Adrenal gland (tissue), 19 donors: Measurements from ENCODE around the gene TPRX1. TPM values are rescaled to one million over a fixed set of nuclear protein-coding genes. Genes with fewer than 3 reads are reported as not detected.
"Not testable (repeated sequence)": the region's sequence is repeated elsewhere in the genome, so short reads cannot be mapped to it uniquely, and the experiment has no call there.

ENCODE experiments used
- DNase-seq, 7 donors: peaks; one replicate each; pipeline ENCODE4 v3.0.0-alpha.2; 2019 to 2020
- H3K27ac ChIP-seq, 5 donors: fragments of 200-600 bp; sonication (generic) in 4 of 5; 1 replicate in 3 of 5; 2 replicates in 2 of 5; pipeline versions ENCODE4 v1.5.1 to v1.8.0; 2016 to 2020; ENCODE audit warnings: mild to moderate bottlenecking in 1 of 5
- H3K27me3 ChIP-seq: fragments of 200-600 bp; 2 replicates; pipeline ENCODE4 v1.8.0; 2021
- H3K36me3 ChIP-seq, 2 donors: fragments of 200-600 bp; replicated peaks in 1 of 2; 1 replicate in 1 of 2; 2 replicates in 1 of 2; pipeline versions ENCODE4 v1.5.1 to v1.8.0; 2018 to 2022
- H3K4me1 ChIP-seq, 2 donors: fragments of 200-600 bp; replicated peaks in 1 of 2; 1 replicate in 1 of 2; 2 replicates in 1 of 2; pipeline versions ENCODE4 v1.5.1 to v1.8.0; 2018 to 2021
- H3K4me3 ChIP-seq, 4 donors: fragments of 200-600 bp; sonication (generic) in 3 of 4; one replicate each; pipeline ENCODE4 v1.5.1; 2016 to 2018
- H3K9me3 ChIP-seq, 3 donors: fragments of 200-600 bp; sonication (generic) in 1 of 3; replicated peaks in 1 of 3; 1 replicate in 2 of 3; 2 replicates in 1 of 3; pipeline versions ENCODE4 v1.5.1 to v1.8.0; 2016 to 2021
- POLR2A ChIP-seq, 2 donors: fragments of 450-650 bp; IDR thresholded peaks; one replicate each; pipeline ENCODE4 v1.6.1; 2017; ENCODE audit warnings: antibody characterized with exemption in 2 of 2, mild to moderate bottlenecking in 2 of 2, moderate library complexity in 1 of 2
- WGBS, 4 donors: extraction: QIAGEN DNeasy Blood & Tissue Kit in 2 of 4; methylation state at CpG; one replicate each; pipeline versions ENCODE4 v1.1.5 to v1.1.7; 2013 to 2017; 5-methylcytosine and 5-hydroxymethylcytosine counted together
- intact Hi-C, 2 donors: fragments of 100-400 bp; cut with DNase I; formaldehyde crosslinking; loops; one replicate each; pipeline versions ENCODE4 v1.14.1 to v1.15.0; 2022 to 2023
- long read RNA-seq, 10 donors: library from polyadenylated mRNA in 3 of 10; unstranded in 2 of 10; stranded (forward) in 1 of 10; transcript quantifications; one replicate each; pipeline ENCODE4 v2.0.0 and lab custom pipeline, GENCODE V29; 2021 to 2026
- polyA plus RNA-seq, 3 donors: library from polyadenylated mRNA; stranded (reverse); fragments of 200-250 nt in 2 of 3; fragments of 350-450 nt in 1 of 3; fragmentation: Illumina TruSeq in 1 of 3; extraction: RNeasy Lipid Tissue Mini Kit (QIAGEN cat#74804) in 1 of 3; gene quantifications; one replicate each; pipeline ENCODE4 v1.2.3, GENCODE V29; 2013 to 2014
- total RNA-seq, 9 donors: library from RNA; depleted of rRNA in 4 of 9; stranded (reverse); fragments of >200 nt in 4 of 9; fragments of 120-200 nt in 1 of 9; fragmentation: NEBNext Ultra II Directional in 1 of 9; extraction: Animal tissue kit (Norgen Biotek cat#: 25700) in 1 of 9; gene quantifications; one replicate each; pipeline versions ENCODE4 v1.1.0 to v1.2.4, GENCODE V29; 2013 to 2023
- TF ChIP-seq, protein P1 (sequence below), 6 experiments: fragments of 450-650 bp in 4 of 6; fragments of 200-600 bp in 2 of 6; sonication (generic) in 1 of 6; IDR thresholded peaks; 1 replicate in 5 of 6; 2 replicates in 1 of 6; pipeline versions ENCODE4 v1.5.1 to v1.8.0; 2016 to 2021; ENCODE audit warnings: antibody characterized with exemption in 6 of 6, mild to moderate bottlenecking in 2 of 6, moderate library complexity in 1 of 6
- donor health status: healthy with polysubstance abuse.
- donor health status: Bipolar disorder and iron deficiency.
- donor health status: DM: yes; HTN: yes; CAD: no.
- donor health status: DM: no; HTN: no; CAD: no.
- donor health status: DM: no; HTN: no; CAD: no.
- donor health status: DM: yes; HTN: yes; CAD: no.

TPRX1 gene, protein sequence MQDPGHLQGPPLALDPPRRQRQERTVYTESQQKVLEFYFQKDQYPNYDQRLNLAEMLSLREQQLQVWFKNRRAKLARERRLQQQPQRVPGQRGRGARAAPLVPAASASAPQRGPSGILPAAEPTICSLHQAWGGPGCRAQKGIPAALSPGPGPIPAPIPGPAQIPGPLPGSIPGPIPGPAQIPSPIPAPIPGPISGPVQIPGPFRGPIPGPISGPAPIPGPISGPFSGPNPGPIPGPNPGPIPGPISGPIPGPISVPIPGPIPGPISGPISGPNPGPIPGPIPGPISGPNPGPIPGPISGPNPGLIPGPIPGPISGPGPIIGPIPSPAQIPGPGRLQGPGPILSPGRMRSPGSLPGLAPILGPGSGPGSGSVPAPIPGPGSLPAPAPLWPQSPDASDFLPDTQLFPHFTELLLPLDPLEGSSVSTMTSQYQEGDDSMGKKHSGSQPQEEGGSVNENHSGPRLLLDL
- not detected for total RNA-seq
- polyA plus RNA-seq = not detected
- long read RNA-seq, donor 1 = 0 reads
- long read RNA-seq, donor 2 = 0 reads
- long read RNA-seq, donor 3, partial matches to known transcripts = 8 of 8 reads
- long read RNA-seq, donor 3, other reads (novel, unspliced or antisense) = 0 of 8 reads
- long read RNA-seq, donor 4 = 0 reads
- long read RNA-seq, donor 5 = 0 reads
- long read RNA-seq, donor 6 = 0 reads
- long read RNA-seq, donor 7 = 0 reads
- long read RNA-seq, donor 8, partial matches to known transcripts = 0 of 21 reads
- long read RNA-seq, donor 8, other reads (novel, unspliced or antisense) = 21 of 21 reads
- long read RNA-seq, donor 9 = 0 reads
- long read RNA-seq, donor 10 = 0 reads

DNA sequence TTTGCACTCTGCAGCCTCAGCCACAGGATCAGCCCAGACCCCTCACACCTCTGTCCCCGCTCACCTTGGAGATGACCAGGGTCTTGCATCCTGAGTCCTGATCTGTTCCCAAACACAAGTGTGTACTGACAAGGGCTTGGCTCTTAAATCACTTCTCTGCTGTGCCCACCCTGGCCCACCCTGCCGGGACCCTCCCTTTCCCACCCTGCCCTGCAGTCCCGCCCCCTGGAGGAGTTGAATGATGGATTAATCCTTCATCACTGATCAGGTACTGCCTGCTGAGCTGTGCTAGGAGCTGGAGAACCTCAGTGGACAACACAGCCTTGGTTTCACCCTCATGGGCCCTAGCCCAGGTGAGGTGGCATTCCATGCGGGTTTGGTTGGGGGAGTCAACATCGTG, at the start of gene TPRX1:
Gene TPRX1, minus strand, starts transcription at position 101 of the 400 bp plus-strand sequence. Its CDS starts 12 bp downstream, at position 89.
- H3K27ac ChIP-seq, H3K4me3 ChIP-seq, H3K27me3 ChIP-seq, H3K9me3 ChIP-seq, intact Hi-C loops, H3K36me3 ChIP-seq, DNase-seq, H3K4me1 ChIP-seq: not testable (repeated sequence)
- WGBS, 4 donors = 79 to 95% (median 80%) methylated on average over 2 to 5 of the region's 5 CpGs; no CpG with 5 or more reads in 1 of the 4 donors

DNA sequence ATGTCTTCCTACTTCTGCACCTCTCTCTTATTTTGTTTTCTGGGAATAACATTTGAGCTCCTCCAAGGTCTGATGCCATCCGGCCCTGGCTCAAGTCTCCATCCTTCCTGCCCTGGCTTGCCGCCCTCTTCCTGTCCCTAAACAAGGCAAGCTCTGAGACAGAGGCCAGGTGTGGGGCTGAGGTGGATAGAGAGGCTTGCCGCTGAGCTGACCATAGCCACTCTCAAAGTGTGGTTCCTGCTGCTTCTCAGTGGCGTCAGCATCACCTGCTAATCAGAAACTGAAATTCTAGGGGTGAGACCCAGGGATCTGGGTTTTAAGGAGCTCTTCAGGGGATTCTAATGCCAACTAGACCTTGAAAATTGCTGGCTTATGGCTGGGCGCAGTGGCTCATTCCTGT, 48.7 kb upstream of the TPRX1 start:
- intact Hi-C loops = no loop called here
- Histone ChIP-seq H3K4me3 (no peak overlapping the region), H3K4me1 (no peaks in the 10 kb centered on the region), H3K9me3 (no peaks in the 10 kb centered on the region), H3K36me3 (no peaks in the 10 kb centered on the region), H3K27me3 (peaks cover 17% of the 10 kb centered on the region), H3K27ac (no peak overlapping the region)
- WGBS, 4 donors = 65 to 70% (median 67%) methylated on average over 5 of the region's 5 CpGs
- no peak for DNase-seq
- TF ChIP-seq, protein P1, sequence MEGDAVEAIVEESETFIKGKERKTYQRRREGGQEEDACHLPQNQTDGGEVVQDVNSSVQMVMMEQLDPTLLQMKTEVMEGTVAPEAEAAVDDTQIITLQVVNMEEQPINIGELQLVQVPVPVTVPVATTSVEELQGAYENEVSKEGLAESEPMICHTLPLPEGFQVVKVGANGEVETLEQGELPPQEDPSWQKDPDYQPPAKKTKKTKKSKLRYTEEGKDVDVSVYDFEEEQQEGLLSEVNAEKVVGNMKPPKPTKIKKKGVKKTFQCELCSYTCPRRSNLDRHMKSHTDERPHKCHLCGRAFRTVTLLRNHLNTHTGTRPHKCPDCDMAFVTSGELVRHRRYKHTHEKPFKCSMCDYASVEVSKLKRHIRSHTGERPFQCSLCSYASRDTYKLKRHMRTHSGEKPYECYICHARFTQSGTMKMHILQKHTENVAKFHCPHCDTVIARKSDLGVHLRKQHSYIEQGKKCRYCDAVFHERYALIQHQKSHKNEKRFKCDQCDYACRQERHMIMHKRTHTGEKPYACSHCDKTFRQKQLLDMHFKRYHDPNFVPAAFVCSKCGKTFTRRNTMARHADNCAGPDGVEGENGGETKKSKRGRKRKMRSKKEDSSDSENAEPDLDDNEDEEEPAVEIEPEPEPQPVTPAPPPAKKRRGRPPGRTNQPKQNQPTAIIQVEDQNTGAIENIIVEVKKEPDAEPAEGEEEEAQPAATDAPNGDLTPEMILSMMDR (IDR thresholded peaks at IDR 0.05) = no peak
- no peak for TF ChIP-seq POLR2A (IDR thresholded peaks at IDR 0.05)

DNA sequence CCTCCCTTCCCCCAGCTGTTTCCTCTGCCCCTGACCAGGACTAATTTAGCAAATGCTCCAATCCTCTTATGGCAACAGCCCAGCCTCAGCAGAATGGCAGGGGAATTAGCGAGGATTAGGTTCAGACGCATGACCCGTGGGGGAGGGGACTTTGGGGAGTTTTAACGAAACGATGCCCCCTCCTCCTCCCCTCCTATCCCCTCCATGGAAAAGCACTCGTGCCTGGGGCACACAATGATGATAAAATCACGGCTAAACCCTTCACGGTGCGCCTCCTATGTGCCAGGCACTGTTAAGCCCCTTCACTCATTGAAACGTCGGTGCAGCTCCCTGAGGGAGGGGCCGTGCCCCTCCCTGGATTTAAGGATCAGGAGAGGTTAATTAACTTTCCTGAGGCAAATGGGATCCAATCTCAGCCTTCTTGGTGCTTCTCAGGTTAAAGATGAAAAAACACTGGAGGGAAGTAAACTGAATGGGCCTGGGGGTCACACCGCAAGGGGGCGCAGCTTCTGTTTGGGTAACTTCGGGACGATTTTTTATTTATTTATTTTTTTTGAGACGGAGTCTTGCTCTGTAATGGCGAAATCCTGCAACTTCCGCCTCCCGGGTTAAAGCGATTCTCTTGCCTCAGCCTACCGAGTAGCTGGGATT, 44.6 kb upstream of the TPRX1 start:
- WGBS, 4 donors = 2 to 5% (median 3%) methylated on average over 20 to 22 of the region's 22 CpGs
- Histone ChIP-seq H3K4me1 (no peaks in the 10 kb centered on the region), H3K27me3 (peaks cover 17% of the 10 kb centered on the region), H3K9me3 (no peaks in the 10 kb centered on the region), H3K36me3 (no peaks in the 10 kb centered on the region), H3K4me3 (no peak overlapping the region), H3K27ac (no peak overlapping the region)
- no peak for TF ChIP-seq POLR2A (IDR thresholded peaks at IDR 0.05)
- TF ChIP-seq, protein P1 (IDR thresholded peaks at IDR 0.05) = peak; percentile 3 to 45 (median 24)
- DNase-seq = peak in 2 of 7 donors; percentile 17 to 38
- intact Hi-C loops = no loop called here

DNA sequence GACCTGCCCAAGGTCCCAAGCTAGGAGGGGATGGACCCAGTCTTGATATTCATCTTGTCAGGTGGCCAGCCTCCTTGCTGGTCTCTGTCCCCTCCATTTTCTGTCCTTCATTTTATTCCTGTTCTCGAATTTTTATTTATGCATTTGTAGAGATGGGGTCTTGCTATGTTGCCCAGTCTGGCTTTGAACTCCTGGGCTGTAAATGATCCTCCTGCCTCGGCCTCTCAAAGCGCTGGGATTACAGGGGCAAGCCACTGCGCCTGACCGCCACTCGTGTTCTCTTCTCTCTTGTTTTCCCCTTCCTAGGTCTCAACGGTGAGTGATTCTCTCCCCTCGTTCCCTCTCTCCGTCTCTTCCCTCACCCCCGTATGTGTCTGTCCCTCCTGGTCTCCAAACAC, 44.1 kb upstream of the TPRX1 start:
- Histone ChIP-seq H3K27ac (no peak overlapping the region), H3K4me1 (no peaks in the 10 kb centered on the region), H3K27me3 (peaks cover 17% of the 10 kb centered on the region), H3K36me3 (no peaks in the 10 kb centered on the region), H3K9me3 (no peaks in the 10 kb centered on the region), H3K4me3 (no peak overlapping the region)
- intact Hi-C loops = no loop called here
- DNase-seq = no peak
- TF ChIP-seq, protein P1 (IDR thresholded peaks at IDR 0.05) = no peak
- 48 to 59% (median 54%) methylated on average over 10 of the region's 10 CpGs for WGBS, 4 donors
